OCI-LY3 (cell line): ENCODE data around the gene ATG16L2.
A peak's percentile ranks its signal among the peaks of the same experiment; 100 is the strongest.

Source experiments
- H2AFZ ChIP-seq: fragments of 200-600, 300-600 bp; shearing (Covaris generic); 2 replicates; pipeline ENCODE4 v1.6.0; 2014; ENCODE audit warnings: antibody characterized with exemption, low read depth, low read length
- H3K27ac ChIP-seq: fragments of 200-600, 300-600 bp; sonication (generic); 2 replicates; pipeline ENCODE4 v1.5.1; 2014; ENCODE audit warnings: mild to moderate bottlenecking, low read length, moderate library complexity, mixed read lengths
- H3K27me3 ChIP-seq: fragments of 200-600, 300-600 bp; sonication (generic); 2 replicates; pipeline ENCODE4 v1.6.1; 2014; ENCODE audit warnings: low read depth, low read length, mixed read lengths
- H3K36me3 ChIP-seq: fragments of 200-600, 300-600 bp; sonication (generic); replicated peaks from 2 replicates; pipeline ENCODE3; 2014; ENCODE audit warnings: low read depth, low read length, mixed read lengths
- H3K4me1 ChIP-seq: fragments of 300-600, 200-600 bp; sonication (generic); 2 replicates; pipeline ENCODE4 v1.6.1; 2014; ENCODE audit warnings: low read length, mixed read lengths
- H3K4me2 ChIP-seq: fragments of 200-600, 300-600 bp; sonication (generic); 2 replicates; pipeline ENCODE4 v1.6.1; 2014; ENCODE audit warnings: low read length, mixed read lengths
- H3K4me3 ChIP-seq: fragments of 300-600, 200-600 bp; sonication (generic); 2 replicates; pipeline ENCODE4 v1.5.1; 2014; ENCODE audit warnings: antibody characterized with exemption, mild to moderate bottlenecking, low read length, moderate library complexity
- H3K79me2 ChIP-seq: fragments of 300-600, 200-600 bp; shearing (Covaris generic); 2 replicates; pipeline ENCODE4 v1.6.1; 2014; ENCODE audit warnings: mild to moderate bottlenecking, low read length, mixed read lengths
- H3K9ac ChIP-seq: fragments of 300-600, 200-600 bp; shearing (Covaris generic); 2 replicates; pipeline ENCODE4 v1.6.0; 2014; ENCODE audit warnings: mild to moderate bottlenecking, low read length, moderate library complexity
- H3K9me3 ChIP-seq: fragments of 200-600, 300-600 bp; shearing (Covaris generic); 2 replicates; pipeline ENCODE4 v1.6.1; 2014; ENCODE audit warnings: low read length, mixed read lengths; ENCODE audit not compliant: insufficient read depth
- H4K20me1 ChIP-seq: fragments of 200-600, 300-600 bp; sonication (generic); 2 replicates; pipeline ENCODE4 v1.6.1; 2016; ENCODE audit warnings: low read length, mixed read lengths; ENCODE audit not compliant: insufficient read depth
- EZH2phosphoT487 ChIP-seq: fragments of 200-600 bp; shearing (Covaris generic); IDR thresholded peaks from 2 replicates; pipeline ENCODE4 v1.6.1; 2018; ENCODE audit warnings: antibody characterized with exemption, mixed run types, low read depth
- TF ChIP-seq, protein P1 (sequence below): fragments of 200-600, 300-600 bp; sonication (generic); IDR thresholded peaks from 2 replicates; pipeline ENCODE4 v1.5.1; 2014; ENCODE audit warnings: antibody characterized with exemption, low read length, low read depth

ATG16L2 gene

DNA sequence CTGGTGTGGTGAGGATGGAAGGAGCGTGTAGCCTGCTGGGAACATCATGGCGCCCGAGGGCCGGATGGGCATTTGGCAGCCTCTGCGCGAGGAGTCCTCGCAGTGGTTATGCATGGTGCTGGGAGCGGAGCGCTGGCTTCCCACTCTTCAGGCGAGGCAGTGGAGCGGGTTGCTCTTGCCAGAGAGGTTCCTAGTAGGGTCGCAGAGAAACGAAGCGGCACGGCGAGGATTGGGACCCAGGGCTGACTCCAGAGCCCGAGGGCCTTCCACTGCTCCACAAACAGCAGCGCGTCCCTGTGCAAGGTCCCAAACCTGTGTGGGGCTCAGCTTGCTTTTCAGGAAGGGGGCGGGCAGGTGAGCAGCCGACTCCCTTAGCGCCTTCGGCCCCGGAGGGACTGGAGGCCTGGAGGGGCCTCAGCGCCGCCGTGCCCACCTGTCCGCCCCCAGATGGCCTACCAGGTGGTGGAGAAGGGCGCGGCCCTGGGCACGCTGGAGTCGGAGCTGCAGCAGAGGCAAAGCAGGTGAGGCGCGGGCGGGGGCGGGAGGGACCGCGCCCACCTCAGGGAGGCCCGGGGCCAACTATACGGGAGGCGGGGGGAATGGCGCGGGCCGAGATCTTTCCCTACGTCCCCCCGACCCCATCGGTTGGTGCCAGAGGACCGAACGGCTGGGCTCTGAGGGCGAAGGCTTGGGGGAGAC, 7.2 kb downstream of the ATG16L2 start:
- H3K9me3 ChIP-seq = no peaks in the 10 kb centered on the region
- peaks cover 27% of the 10 kb centered on the region for H3K36me3 ChIP-seq
- H3K4me2 ChIP-seq = peak overlapping the region; percentile 90
- no peak for TF ChIP-seq EZH2phosphoT487
- TF ChIP-seq, protein P1, sequence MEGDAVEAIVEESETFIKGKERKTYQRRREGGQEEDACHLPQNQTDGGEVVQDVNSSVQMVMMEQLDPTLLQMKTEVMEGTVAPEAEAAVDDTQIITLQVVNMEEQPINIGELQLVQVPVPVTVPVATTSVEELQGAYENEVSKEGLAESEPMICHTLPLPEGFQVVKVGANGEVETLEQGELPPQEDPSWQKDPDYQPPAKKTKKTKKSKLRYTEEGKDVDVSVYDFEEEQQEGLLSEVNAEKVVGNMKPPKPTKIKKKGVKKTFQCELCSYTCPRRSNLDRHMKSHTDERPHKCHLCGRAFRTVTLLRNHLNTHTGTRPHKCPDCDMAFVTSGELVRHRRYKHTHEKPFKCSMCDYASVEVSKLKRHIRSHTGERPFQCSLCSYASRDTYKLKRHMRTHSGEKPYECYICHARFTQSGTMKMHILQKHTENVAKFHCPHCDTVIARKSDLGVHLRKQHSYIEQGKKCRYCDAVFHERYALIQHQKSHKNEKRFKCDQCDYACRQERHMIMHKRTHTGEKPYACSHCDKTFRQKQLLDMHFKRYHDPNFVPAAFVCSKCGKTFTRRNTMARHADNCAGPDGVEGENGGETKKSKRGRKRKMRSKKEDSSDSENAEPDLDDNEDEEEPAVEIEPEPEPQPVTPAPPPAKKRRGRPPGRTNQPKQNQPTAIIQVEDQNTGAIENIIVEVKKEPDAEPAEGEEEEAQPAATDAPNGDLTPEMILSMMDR = no peak
- H3K4me1 ChIP-seq = peaks cover 24% of the 10 kb centered on the region
- no peaks in the 10 kb centered on the region for H3K27me3 ChIP-seq
- H3K9ac ChIP-seq = peak overlapping the region; percentile 68
- no peak overlapping the region; the same call in 1 of the 2 replicates for H2AFZ ChIP-seq
- H3K4me3 ChIP-seq = peak overlapping the region; percentile 78
- peaks cover 15% of the 10 kb centered on the region; the same call in 1 of the 2 replicates for H4K20me1 ChIP-seq
- H3K79me2 ChIP-seq = peaks cover 3% of the 10 kb centered on the region; the same call in 1 of the 2 replicates
- peak overlapping the region; percentile 27 for H3K27ac ChIP-seq

DNA sequence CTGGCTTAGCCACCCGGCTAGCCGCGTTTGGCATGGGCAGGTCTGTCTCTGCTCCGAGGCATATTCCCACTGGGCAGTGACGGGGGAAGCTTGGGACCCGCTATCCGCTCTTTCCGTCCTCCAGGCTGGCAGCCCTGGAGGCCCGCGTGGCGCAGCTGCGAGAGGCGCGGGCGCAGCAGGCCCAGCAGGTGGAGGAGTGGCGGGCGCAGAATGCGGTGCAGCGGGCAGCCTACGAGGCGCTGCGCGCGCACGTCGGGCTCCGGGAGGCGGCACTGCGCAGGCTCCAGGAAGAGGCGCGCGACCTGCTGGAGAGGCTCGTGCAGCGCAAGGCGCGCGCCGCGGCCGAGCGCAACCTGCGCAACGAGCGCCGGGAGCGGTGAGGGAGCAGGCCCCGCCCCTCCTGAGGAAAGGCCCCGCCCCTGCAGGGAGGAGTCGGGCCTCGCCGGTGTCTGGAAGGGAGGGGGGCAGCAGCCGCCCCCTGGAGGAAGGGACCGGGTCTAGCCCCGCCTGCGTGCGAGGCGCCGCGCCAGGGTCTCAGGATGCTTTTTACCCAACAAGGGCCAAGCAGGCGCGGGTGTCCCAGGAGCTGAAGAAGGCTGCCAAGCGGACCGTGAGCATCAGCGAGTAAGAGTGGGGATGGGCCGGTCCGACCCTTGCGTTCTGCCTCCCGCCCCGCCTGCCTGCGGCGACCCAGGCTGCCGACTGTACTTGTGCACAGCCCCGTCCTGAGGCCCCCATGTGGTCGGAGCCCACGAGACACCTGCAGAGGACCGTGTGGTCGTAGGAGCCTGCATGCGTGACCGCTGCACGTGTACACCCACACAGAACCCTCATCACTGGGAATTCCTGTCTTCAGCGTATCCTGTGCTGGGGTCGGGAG, 7.9 kb downstream of the ATG16L2 start:
- Histone ChIP-seq H3K9me3 (no peaks in the 10 kb centered on the region), H3K36me3 (peaks cover 28% of the 10 kb centered on the region), H3K27ac (peak overlapping the region; percentile 31), H3K79me2 (no peaks in the 10 kb centered on the region), H3K4me2 (peak overlapping the region; percentile 90), H3K27me3 (no peaks in the 10 kb centered on the region), H3K4me3 (peak overlapping the region; percentile 78), H2AFZ (no peak overlapping the region; the same call in 1 of the 2 replicates), H4K20me1 (peaks cover 17% of the 10 kb centered on the region; the same call in 1 of the 2 replicates), H3K4me1 (peaks cover 31% of the 10 kb centered on the region), H3K9ac (peak overlapping the region; percentile 68)
- TF ChIP-seq, protein P1 = no peak; the same call in 1 of the 2 replicates
- no peak for TF ChIP-seq EZH2phosphoT487

DNA sequence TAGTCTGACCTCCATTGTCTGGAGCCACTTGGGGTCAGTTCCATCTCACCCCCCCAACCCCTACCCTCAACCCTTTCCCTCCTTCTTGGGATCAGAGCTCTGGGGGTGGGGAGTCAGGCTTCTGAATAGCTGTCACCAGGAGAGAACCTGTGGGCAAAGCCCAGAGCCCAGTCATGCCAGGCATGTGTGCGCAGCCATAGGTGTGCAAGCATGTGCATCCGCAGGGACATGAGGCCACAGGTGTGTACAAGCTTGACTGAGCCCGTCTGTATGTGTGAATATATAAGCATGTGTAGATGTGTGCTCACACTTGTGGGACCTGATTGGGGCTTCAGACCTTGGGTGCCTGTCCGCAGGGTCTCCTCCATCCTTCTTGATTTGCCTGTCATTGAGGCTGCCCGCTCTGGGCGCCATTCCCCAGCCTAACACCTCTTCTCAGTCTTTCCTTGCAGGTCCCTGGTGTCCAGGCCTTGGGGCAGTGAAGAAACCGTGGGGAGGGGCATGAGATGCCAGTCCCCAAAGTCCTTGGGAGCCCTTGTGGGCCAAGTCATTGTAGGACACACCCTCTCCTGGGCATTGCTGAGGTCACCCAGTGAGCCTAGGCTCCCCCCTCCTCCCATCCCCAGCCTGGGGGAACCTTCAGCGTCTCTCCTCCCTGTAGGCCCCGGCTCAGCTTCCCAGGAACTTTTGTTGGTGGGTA, 9.0 kb downstream of the ATG16L2 start:
- Histone ChIP-seq H3K9ac (peak overlapping the region; percentile 49; the same call in 1 of the 2 replicates), H4K20me1 (peaks cover 22% of the 10 kb centered on the region; the same call in 1 of the 2 replicates), H3K4me2 (peak overlapping the region; percentile 80), H3K9me3 (no peaks in the 10 kb centered on the region), H3K27me3 (no peaks in the 10 kb centered on the region), H3K27ac (peak overlapping the region; percentile 31), H3K4me3 (peak overlapping the region; percentile 75), H3K4me1 (peaks cover 32% of the 10 kb centered on the region), H3K36me3 (peaks cover 24% of the 10 kb centered on the region), H2AFZ (no peak overlapping the region), H3K79me2 (no peaks in the 10 kb centered on the region)
- TF ChIP-seq, protein P1 = no peak
- TF ChIP-seq EZH2phosphoT487 = no peak
